Stimulated activated CD8-positive, alpha-beta memory T cell treated with anti-CD3 and anti-CD28 coated beads, Interleukin-7, amount 100 ng/mL, for 4 hours (primary cell): Measurements from ENCODE around the gene UBASH3A.

Experiments
- DNase-seq, 2 donors: peaks; one replicate each; pipeline ENCODE4 v3.0.0-alpha.2; 2020; ENCODE audit warnings: low read depth in 2 of 2

The UBASH3A gene

DNA sequence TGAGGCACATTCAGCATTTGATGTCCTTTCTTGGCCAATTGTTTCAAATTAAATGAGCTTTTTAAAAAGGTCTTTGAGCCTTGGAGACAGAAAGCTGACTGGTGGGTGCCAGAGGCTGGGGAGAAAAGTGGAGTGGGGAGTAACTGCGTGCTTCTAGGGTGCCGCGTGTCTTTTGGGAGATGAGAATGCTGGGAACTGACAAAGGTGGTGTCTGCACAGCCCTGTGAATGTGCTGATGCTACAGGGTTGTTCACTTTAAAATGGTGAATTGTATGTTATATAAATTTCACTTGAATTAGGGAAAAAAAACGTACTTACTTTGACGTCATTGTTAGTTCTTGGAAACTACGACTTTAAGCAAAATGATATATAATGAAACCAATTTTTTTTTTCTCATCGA, 29.2 kb upstream of the UBASH3A start:
- no peak for DNase-seq

DNA sequence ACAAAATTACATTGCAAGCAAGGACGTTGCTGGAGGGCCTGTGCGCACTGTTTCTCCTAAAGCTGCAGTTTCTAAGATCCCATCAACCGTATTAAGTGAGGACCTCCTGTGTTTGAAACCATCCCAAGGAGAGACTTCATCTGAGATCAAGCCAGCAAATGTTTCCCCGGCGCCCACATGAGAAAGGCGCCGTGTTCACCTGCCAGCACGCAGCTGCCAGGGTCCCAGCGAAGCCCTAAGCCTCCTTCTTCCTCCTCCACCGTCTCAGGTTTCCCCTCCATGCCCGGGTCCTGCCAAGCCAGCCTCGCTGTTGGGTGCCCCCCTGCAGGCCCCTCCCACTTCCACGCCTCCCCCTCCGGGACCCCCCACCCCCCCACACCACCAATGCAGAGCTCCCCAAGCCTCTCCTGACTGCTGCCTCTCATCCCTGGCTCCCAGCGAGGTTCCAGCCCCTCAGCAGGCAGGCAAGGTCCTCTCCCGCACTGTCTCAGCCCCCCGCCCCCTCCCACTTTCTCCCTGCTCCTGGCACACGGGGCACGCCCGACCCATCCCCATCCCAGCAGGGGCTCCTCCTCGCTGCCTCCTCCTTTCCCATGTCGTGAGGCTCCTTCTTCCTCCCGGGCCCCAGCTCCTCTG, 28.7 kb upstream of the UBASH3A start:
- DNase-seq, result no peak

DNA sequence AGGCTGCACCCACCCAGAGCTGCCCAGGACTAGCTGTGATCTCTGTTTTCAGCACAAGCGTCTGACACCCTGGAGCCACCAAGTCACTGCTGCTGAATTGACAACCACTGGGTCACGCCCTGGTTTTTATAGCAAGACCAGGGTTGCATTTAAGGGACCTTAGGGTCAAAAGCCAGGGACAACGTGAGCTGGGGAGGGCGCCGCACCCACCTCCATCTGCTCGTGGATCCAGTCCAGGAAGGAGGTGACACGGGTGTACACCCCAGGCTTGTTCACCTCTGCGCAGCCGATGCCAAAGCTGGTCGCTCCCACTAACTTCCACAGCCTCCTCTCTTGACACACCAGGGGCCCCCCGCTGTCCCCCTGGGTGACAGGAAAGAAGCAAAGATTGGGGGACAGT, 28.2 kb upstream of the UBASH3A start:
- DNase-seq, result no peak

DNA sequence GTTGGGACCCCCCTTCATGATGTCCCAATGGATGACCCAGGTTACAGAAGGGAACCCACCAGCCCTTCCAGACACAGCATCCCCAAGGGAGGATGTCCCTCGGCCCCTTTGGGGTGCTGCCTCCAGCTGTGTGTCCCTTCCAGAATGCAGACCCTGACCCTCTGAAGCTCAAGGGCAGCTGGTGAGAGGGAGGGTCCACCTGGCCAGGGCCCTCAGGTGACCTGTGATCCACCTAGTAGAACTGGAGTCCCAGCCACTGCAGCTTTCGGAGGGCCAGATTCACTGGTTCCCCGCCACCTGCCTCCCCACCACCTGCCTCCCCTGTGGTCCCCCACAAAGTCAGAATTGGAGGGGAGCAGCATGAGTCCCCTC, 27.8 kb upstream of the UBASH3A start:
- no peak for DNase-seq

DNA sequence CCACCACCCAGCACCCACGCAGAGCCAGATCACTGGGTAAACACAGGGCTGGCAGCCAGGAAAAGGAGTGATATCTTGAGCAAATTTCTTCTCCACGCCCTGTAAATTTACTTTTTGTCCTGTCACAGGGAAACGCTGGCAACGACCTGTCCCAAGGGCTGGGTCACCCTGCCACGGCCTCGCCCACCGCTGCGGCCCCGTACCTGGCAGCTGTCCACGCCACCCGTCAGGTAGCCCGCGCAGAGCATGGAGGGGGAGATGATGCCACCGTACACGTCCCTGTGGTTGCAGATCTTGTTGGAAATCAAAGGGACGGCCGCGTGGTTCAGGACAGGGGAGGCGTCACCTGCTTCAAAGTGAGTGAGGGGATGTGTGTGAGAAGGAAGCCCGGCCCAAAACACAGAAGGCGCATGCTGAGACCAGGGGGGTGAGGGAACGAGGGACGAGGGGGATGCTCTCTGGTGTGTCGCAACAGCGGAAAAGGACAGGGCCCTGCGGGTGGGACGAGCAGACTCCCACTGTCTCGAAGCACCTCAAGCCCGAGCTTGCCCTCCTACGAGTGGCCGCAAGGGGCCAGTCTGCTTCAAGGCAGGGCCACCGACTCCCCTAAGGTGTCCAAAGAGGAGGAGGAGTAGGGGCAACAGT, 27.2 kb upstream of the UBASH3A start:
- DNase-seq, result no peak

DNA sequence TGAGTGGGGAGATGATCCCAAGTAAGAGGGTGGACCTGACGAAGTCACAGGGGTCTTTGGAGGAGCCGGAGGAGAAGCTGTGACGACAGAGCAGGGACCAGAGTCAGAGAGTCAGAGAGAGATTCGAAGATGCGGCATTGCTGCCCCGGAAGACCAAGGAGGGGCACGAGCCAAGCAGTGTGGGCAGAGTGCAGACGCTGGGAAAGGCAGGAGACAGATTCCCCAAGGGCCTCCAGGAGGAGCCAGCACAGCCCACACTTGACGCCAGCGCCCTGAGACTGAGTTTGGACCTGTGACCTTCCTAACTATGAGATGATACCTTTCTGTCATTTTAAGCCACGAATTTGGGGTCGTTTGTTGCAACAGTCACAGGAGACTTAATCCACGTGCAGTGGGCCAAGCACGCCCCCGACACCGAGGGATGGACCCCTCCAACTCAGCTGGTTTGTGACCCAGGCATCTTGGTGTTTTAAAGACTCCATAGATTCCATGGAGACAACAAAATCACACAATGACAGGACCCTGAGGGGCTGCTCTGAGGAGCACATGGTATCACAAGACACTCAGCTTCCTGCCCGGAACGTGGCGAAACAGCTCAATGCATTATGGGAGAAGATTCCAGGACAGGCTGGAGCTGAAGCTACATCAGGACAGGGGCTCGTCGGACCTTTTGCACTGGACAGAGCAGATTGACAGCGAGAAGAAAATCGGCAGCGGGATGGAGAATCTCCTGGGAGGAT, 26.3 kb upstream of the UBASH3A start:
- no peak for DNase-seq

DNA sequence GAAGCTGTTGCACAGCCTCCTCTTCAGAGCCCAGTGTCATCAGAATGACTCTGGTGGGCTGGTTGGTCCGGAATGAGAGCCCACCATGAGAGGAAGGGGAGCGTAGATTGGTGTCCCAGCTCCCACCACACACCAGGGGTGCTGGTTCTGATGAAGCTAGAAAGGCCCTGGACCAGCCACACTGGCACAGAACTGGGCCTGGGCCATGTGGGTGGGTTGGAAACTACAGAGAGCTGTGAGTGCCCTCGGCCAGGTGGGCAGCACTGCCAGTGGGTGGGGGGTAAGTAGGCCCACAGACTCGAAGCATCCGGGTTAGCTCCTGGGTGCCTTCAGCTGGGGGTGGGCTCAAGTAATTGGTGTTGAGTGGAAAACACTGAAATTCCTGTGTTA, 25.8 kb upstream of the UBASH3A start:
- DNase-seq, result no peak

DNA sequence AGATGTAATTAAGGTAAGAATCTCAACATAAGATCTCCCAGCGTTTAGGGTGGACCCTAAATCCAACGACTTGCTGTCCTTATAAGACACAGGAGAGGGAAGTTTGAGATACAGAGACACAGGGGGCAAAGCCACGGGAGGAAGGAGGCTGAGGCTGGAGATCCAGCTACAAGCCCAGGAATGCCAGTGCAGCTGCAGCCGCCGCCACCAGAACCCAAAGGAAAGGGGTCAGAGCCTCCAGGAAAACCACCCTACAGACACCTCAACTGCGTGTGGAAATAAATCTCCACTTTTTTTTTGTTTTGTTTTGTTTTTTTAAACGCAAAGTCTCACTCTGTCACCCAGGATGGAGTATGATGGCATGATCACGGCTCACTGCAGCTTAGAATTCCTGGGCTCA, 25.3 kb upstream of the UBASH3A start:
- no peak for DNase-seq

DNA sequence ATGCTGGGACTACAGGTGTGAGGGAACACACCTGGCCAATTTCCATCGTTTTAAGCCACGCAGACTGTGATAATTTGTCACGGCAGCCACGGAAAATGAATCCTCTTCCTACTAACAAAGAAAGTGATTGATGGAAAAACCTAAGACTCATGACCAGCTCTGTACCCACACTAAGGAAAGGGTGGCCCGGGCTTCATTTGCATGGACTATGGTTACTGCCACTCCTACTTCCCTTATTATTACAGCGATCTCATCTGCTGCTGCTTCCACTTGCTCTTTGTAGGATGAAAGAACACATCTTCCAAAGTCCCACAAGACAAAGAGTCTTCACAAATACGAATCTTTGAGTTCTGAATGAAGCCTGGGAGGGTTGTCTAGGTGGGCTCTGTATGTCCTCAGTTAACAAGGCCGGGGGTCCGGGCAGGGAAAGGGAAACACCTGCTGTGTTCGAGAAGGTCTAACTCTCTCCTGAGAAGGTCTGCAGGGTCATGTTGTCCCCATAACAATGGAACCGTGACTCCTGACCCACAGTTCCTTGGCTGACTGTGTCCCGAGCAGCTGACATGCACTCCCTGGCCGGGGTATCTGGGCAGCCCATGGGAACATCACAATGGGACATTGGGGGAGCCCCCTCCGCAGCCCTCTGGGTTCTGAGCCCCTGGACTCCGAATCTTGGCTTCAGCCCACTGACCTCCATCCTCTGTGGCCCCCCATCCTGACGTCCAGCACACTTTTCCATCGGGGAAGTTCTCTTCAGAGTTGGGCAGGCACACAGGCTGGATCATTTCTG, 24.1 kb upstream of the UBASH3A start:
- DNase-seq, result no peak

DNA sequence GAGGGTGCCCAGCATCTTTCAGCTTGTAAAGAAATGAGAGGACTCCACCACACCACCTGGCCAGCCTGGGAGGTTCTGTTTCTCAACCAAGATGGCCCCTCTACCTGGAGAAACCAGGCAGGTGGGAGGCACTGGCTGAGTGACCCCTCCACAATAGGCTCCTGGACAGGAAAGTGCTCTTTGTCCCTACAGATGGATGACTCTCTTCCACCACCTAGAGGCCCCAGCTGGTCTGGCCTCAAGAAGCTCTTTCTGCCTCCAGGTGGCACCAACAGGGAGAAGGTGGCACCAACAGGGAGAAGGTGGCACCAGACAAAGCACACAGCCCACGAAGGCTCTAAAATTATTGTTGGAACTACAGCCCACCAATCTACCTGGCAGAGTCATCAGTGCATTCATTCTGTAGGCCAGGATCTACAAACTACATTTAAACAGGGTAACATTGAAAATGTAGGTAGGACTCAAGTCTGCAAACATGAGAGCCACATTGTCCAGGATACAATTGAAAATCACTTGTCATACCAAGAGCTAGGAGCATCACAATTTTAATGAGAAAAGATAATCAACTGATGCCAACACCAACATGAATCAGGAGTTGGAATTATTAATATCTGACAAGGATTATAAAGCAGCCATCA, 22.2 kb upstream of the UBASH3A start:
- DNase-seq, result no peak

DNA sequence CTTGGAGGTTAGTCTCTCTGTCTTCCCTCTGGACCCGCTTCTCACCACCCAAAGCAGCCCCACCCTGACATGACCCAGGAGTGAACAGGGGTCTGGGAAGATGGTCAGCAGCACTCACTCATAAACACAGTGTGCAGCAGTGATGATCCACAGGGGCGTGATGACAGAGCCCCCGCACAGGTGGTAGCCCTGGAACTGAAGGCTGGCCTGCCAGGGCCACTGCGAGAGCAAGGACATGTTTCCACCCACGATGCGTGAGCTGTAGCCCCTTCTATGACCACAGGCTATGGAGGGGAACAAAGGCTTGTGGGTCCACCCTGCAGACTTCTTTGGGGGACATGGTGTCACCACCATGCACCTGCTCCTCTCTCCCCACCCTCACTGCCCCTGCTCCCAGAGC, 20.8 kb upstream of the UBASH3A start:
- no peak for DNase-seq

DNA sequence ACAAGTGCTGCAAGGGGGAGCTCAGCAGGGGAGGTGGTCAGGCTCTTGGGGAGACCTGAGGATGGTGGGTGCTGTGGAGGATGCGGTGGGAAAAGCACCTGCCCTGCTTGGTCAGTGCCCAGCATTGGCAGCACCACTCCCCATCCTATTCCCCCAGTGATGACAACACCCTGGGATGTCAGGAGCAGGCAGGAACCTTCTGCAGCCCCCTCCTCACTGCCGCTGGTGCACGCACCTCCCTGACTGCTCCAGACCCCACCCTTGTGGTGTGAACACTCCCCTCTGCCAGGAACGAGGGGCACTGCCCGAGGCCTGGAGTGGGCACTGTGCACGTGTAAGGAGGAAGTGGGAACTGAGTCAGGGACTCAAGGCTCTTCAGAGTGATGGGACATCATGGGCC, 20.4 kb upstream of the UBASH3A start:
- DNase-seq, result no peak

DNA sequence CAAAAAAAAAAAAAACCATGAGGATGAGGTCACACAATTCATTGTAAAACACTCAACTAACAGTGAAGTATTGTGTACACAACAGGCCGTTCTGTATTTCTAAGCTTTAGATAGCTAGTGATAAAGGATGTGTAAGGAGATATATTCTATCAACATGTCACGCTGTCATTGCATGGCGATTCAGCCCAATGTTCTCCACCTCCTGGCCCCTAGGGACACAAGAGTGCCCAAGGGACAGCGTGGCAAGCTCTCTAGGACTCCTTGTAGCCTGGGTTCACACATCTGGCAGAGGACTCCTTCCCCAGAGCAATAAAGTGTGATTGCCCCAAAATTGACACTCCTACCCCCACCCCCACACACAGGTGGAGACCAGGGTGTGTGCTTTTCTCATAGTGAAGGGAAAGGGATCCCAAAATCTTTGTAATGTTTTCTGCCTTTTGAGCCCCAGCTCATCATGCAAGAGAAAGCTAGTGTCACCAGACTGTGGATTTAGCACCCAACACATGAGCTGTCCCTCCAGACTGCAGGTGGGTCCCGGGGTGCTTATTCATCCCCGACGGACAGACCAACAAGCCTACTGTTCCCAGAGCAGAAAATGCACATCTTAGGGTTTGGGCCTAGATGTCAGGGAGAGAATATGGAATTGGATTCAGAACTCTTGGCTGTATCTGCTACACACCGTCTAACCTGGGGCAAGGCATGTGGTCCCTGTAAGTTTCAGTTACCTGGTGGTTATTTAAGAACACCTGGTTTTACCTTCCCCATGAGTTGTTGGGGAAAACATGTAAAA, 19.4 kb upstream of the UBASH3A start:
- no peak for DNase-seq

DNA sequence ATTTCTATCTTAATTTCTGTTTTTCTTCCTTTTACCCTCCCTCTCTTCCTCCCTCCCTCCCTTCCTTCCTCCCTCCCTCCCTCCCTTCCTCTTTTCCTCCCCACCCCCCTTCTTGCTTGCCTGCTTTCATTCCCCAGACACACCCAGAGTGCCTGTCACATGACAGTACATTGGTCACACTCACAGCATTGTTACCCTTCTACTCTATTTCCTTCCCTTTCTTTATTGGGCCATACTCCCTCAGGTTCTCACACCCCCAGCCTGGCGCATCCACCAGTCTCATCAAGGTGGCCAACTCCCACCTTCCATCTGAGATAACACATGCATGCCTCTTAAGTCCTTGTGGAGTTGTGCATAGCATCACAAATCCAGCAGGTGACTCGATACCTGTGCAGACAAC, 18.7 kb upstream of the UBASH3A start:
- DNase-seq, result no peak

DNA sequence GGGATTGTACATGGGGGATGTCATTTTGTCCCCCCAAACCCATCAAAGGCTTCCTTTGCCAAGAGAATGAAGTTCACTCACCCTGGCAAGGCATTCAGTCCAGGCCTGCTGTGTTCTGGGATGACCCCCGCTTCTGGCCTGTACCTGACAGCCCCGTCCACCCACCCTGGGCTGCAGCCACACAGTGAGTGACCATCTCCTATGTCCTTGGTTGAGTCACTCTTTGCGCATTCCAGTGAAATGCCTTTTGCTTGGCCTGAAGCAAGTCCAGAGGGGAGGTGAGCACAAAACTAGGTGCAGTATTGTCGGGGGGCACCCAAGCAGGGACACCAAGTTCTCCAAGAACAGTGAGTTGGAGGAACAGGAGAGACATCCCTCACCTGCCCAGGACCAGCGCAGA, 18.1 kb upstream of the UBASH3A start:
- no peak for DNase-seq

DNA sequence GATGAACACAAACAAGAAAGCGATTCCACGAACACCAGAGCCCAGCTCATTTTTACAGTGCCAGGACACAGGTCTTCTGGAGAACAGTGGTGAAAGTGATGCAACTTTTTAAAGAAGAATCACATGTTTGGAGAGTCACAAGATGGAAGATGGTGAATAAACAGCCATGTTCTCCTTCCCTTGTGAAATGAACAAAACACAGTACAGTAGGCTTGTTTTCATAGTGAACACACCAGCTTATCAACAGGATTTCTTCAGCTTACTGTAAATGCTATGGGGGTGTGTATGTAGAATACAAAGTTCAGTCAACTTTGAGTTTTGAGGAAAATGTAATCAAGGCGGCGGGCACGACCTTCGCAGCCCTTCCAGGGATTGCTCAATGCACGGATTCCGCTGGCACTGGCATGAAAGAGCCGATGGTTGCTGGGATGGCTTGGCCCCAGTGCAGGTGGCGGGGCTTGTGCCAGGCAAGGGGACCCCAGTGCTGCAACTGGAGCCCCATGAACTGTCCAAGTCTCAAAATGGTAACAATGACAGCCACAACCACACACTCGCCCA, 17.6 kb upstream of the UBASH3A start:
- no peak for DNase-seq

DNA sequence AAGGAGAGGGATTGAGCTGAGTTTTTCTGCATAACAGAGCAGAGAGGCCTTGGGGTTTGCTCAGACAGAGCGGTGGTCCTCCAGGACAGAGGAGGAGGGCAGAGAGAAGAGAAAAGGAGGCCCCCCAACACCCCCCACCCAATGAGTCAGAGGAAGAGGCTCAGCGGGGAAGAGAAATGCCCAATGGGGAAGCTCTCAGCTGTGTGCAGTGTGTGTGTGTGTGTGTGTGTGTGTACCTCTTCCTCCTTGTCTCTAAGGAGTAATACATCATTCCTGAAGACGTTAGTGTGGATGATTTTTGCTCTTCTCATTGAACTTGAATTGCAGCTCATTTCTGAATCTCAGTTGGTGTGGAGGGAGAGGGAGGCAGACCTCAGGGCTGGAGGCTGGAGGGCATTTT, 16.5 kb upstream of the UBASH3A start:
- DNase-seq, result no peak

DNA sequence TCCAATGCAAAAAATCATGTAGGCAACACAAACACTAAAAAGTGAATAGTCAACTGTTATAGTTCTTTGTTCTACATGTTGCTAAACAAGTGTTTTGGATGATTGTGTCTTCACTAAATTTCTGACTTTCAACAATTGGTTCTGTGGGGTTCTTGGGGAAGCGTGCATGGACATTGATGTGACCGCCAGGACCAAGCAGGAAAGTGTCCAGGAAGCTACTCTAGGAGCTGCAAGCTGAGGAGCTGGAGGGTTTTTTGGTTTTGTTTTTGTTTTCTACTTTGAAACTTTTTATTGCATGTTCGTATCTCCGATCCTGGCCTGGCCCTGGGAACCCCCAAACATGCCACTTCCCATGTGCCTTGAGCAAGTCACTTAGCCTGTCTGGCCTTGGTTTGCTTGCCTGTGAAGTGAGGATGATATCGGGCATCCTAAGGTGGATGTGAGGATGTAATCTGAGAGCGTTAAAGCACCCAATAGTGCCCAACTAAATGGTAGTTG, 15.8 kb upstream of the UBASH3A start:
- DNase-seq, result no peak

DNA sequence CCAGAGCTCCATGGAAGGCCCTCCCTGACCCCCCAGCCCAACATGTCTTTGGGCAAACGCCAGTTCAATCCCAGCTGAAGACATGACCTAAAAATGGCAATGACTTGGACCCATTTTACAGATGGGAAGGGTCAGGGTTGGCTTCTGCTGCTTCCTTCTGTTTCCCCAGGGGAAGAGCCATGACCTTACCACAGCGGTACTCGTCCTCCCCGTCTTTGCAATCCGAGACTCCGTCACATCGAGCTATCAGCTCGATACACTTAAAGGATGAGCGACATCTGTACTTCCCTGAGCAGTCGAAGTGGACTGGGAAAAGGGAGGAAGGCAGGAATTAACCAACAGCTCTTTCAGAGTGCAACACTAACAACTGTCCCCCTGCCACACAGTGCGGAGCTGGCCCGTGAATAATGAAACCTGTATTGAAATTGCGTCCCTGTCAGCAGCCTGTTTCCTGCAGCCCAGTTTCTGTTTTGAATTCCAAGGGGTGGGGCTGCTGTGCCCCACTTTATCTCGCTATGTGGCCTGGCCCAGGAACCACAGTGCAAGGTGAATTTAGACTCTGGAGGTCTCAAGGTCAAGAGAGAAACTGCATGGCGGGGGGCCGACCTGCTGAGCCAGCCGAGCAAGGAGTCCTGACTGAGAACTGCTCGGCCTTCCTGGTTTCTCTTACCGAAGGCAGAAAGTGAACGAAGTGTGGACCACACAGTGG, 14.8 kb upstream of the UBASH3A start:
- no peak for DNase-seq

DNA sequence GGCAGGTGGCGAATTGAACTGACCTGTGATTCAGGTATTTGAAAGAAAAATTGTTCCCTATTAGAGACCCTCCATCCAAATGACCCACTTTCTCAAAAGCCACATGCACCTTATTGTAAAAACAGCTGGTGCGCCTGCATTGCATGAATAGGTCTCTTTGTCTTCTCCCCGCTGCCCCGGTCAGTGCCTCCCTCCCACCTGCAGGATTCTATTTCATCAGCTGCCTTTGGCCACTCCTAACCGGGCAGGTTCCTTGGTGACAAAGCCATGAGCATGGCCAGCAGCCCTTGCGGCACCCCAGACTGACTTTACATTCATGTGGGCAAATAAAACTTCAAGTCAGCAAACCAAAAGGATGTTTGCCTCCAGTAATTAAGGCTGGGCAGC, 14.3 kb upstream of the UBASH3A start:
- no peak for DNase-seq
